ENCODE data around the gene CAD.

CAD gene

GRCh38 chr2:27225526-27225925, 8.4 kb downstream of the CAD start:
- H3K9me3 ChIP-seq (ENCODE audit: control insufficient read depth, low read length): no peaks in the 10 kb centered on the region
- no peak overlapping the region for H3K4me3 ChIP-seq (ENCODE audit: extremely low read depth, insufficient read depth, low read length, poor library complexity, severe bottlenecking)
- H3K27ac ChIP-seq (ENCODE audit: low read depth, low read length, severe bottlenecking): no peak overlapping the region
- peaks cover 84% of the 10 kb centered on the region for H3K36me3 ChIP-seq (ENCODE audit: control insufficient read depth, insufficient read depth, low read length)
- WGBS, 2 experiments (ENCODE audit: insufficient coverage in 2 of 2): 92 to 96% methylated on average over 6 of the region's 9 CpGs
- H3K4me1 ChIP-seq (ENCODE audit: control insufficient read depth, insufficient read depth, low read length, poor library complexity, severe bottlenecking): no peaks in the 10 kb centered on the region

DNA sequence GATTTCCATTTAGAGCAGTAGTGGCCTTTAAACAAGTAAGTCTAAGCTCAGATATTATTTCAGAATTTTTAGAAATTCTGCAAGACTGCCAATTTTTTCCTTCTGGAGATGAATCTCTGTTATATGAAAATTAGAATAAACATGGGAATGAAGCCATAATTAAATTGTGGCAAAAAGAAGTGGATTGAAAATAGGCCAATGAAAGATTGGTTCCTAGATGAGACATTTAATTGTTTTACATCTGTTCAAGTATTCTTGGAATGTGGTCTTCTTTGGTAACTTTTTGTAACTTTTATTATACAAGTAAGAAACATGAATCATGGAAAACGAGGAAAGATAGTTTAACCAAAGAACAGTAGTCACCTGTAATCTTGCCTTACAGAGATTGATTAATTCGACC, 10.3 kb downstream of the CAD start:
- Histone ChIP-seq H3K27ac (ENCODE audit: low read depth, low read length, severe bottlenecking) (no peak overlapping the region), H3K9me3 (ENCODE audit: control insufficient read depth, low read length) (no peaks in the 10 kb centered on the region), H3K36me3 (ENCODE audit: control insufficient read depth, insufficient read depth, low read length) (peaks cover 80% of the 10 kb centered on the region), H3K4me1 (ENCODE audit: control insufficient read depth, insufficient read depth, low read length, poor library complexity, severe bottlenecking) (no peaks in the 10 kb centered on the region), H3K4me3 (ENCODE audit: extremely low read depth, insufficient read depth, low read length, poor library complexity, severe bottlenecking) (no peak overlapping the region)
- WGBS, 2 experiments (ENCODE audit: insufficient coverage in 2 of 2): no CpG with 5 or more reads among the region's 2 CpGs

DNA sequence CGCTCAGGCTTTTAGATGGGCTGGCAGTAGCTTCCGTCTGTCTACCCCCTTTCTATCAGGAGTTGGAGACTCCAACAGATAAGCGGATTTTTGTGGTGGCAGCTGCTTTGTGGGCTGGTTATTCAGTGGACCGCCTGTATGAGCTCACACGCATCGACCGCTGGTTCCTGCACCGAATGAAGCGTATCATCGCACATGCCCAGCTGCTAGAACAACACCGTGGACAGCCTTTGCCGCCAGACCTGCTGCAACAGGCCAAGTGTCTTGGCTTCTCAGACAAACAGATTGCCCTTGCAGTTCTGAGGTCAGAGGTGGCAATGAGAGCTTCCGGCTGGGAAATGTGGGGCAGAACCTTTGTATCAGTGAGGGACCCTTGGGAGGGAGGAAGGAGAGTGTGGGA, 14.8 kb downstream of the CAD start:
- no peak overlapping the region for H3K4me3 ChIP-seq (ENCODE audit: extremely low read depth, insufficient read depth, low read length, poor library complexity, severe bottlenecking)
- WGBS, 2 experiments (ENCODE audit: insufficient coverage in 2 of 2): 97% methylated on average over 12 of the region's 13 CpGs

DNA sequence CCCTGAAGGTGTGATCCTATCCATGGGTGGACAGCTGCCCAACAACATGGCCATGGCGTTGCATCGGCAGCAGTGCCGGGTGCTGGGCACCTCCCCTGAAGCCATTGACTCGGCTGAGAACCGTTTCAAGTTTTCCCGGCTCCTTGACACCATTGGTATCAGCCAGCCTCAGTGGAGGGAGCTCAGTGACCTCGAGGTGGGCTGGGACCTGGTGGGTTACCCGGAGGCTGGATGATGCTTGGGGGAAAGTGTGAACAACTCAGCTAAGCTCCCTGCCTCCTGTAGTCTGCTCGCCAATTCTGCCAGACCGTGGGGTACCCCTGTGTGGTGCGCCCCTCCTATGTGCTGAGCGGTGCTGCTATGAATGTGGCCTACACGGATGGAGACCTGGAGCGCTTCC, 16.2 kb downstream of the CAD start:
- WGBS, 2 experiments (ENCODE audit: insufficient coverage in 2 of 2): 97 to 98% methylated on average over 12 to 14 of the region's 14 CpGs

More for the DNA sequence above, 14.8 kb downstream of the CAD start:
- Histone ChIP-seq H3K4me1 (ENCODE audit: control insufficient read depth, insufficient read depth, low read length, poor library complexity, severe bottlenecking) (no peaks in the 10 kb centered on the region), H3K36me3 (ENCODE audit: control insufficient read depth, insufficient read depth, low read length) (peaks cover 82% of the 10 kb centered on the region), H3K9me3 (ENCODE audit: control insufficient read depth, low read length) (no peaks in the 10 kb centered on the region), H3K27ac (ENCODE audit: low read depth, low read length, severe bottlenecking) (no peak overlapping the region)

DNA sequence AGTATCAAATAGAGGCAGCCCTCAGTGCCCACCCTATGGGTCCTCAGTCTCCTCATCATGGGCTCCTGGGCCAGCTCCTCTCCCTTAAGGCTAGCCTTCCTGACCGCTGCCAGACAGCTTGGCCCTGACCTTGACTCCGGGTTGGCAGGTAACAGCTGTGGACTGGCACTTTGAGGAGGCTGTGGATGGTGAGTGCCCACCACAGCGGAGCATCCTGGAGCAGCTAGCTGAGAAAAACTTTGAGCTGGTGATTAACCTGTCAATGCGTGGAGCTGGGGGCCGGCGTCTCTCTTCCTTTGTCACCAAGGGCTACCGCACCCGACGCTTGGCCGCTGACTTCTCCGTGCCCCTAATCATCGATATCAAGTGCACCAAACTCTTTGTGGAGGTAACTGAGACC, 19.0 kb downstream of the CAD start:
- H3K36me3 ChIP-seq (ENCODE audit: control insufficient read depth, insufficient read depth, low read length): peaks cover 93% of the 10 kb centered on the region
- H3K27ac ChIP-seq (ENCODE audit: low read depth, low read length, severe bottlenecking): no peak overlapping the region
- WGBS, 2 experiments (ENCODE audit: insufficient coverage in 2 of 2): 96 to 100% methylated on average over 9 to 12 of the region's 12 CpGs
- no peaks in the 10 kb centered on the region for H3K4me1 ChIP-seq (ENCODE audit: control insufficient read depth, insufficient read depth, low read length, poor library complexity, severe bottlenecking)
- no peaks in the 10 kb centered on the region for H3K9me3 ChIP-seq (ENCODE audit: control insufficient read depth, low read length)
- no peak overlapping the region for H3K4me3 ChIP-seq (ENCODE audit: extremely low read depth, insufficient read depth, low read length, poor library complexity, severe bottlenecking)

More for the DNA sequence above, 16.2 kb downstream of the CAD start:
- Histone ChIP-seq H3K4me3 (ENCODE audit: extremely low read depth, insufficient read depth, low read length, poor library complexity, severe bottlenecking) (no peak overlapping the region), H3K36me3 (ENCODE audit: control insufficient read depth, insufficient read depth, low read length) (peaks cover 88% of the 10 kb centered on the region), H3K27ac (ENCODE audit: low read depth, low read length, severe bottlenecking) (no peak overlapping the region), H3K4me1 (ENCODE audit: control insufficient read depth, insufficient read depth, low read length, poor library complexity, severe bottlenecking) (no peaks in the 10 kb centered on the region), H3K9me3 (ENCODE audit: control insufficient read depth, low read length) (no peaks in the 10 kb centered on the region)

GRCh38 chr2:27236626-27237025, 19.5 kb downstream of the CAD start:
- 92 to 93% methylated on average over 3 of the region's 3 CpGs for WGBS, 2 experiments (ENCODE audit: insufficient coverage in 2 of 2)
- Histone ChIP-seq H3K36me3 (ENCODE audit: control insufficient read depth, insufficient read depth, low read length) (peaks cover 93% of the 10 kb centered on the region), H3K4me3 (ENCODE audit: extremely low read depth, insufficient read depth, low read length, poor library complexity, severe bottlenecking) (no peak overlapping the region), H3K4me1 (ENCODE audit: control insufficient read depth, insufficient read depth, low read length, poor library complexity, severe bottlenecking) (no peaks in the 10 kb centered on the region), H3K27ac (ENCODE audit: low read depth, low read length, severe bottlenecking) (no peak overlapping the region), H3K9me3 (ENCODE audit: control insufficient read depth, low read length) (no peaks in the 10 kb centered on the region)

- Histone ChIP-seq H3K4me3 (ENCODE audit: extremely low read depth, insufficient read depth, low read length, poor library complexity, severe bottlenecking) (no peak overlapping the region), H3K27ac (ENCODE audit: low read depth, low read length, severe bottlenecking) (no peak overlapping the region), H3K4me1 (ENCODE audit: control insufficient read depth, insufficient read depth, low read length, poor library complexity, severe bottlenecking) (no peaks in the 10 kb centered on the region), H3K9me3 (ENCODE audit: control insufficient read depth, low read length) (no peaks in the 10 kb centered on the region), H3K36me3 (ENCODE audit: control insufficient read depth, insufficient read depth, low read length) (peaks cover 93% of the 10 kb centered on the region)
- 94 to 99% methylated on average over 13 to 15 of the region's 15 CpGs for WGBS, 2 experiments (ENCODE audit: insufficient coverage in 2 of 2)
These were observed 20.3 kb downstream of the CAD start for GRCh38 chr2:27237341-27237945.

DNA sequence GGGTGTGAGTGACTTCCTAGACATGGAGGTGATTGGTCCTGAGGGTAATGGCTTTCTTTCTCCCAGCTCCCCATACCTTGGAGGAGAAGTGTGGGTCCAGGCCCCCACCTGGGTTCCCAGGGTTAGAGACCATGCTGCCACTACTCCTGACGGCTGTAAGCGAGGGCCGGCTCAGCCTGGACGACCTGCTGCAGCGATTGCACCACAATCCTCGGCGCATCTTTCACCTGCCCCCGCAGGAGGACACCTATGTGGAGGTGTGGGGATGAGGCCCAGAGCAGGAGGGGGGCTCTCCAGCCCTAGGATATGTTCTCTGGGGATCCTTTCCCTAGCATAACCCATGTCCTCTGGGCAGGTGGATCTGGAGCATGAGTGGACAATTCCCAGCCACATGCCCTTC, 21.8 kb downstream of the CAD start:
- Histone ChIP-seq H3K4me1 (ENCODE audit: control insufficient read depth, insufficient read depth, low read length, poor library complexity, severe bottlenecking) (no peaks in the 10 kb centered on the region), H3K36me3 (ENCODE audit: control insufficient read depth, insufficient read depth, low read length) (peaks cover 93% of the 10 kb centered on the region), H3K4me3 (ENCODE audit: extremely low read depth, insufficient read depth, low read length, poor library complexity, severe bottlenecking) (no peak overlapping the region), H3K27ac (ENCODE audit: low read depth, low read length, severe bottlenecking) (no peak overlapping the region), H3K9me3 (ENCODE audit: control insufficient read depth, low read length) (no peaks in the 10 kb centered on the region)
- 99 to 100% methylated on average over 3 to 8 of the region's 8 CpGs for WGBS, 2 experiments (ENCODE audit: insufficient coverage in 2 of 2)

DNA sequence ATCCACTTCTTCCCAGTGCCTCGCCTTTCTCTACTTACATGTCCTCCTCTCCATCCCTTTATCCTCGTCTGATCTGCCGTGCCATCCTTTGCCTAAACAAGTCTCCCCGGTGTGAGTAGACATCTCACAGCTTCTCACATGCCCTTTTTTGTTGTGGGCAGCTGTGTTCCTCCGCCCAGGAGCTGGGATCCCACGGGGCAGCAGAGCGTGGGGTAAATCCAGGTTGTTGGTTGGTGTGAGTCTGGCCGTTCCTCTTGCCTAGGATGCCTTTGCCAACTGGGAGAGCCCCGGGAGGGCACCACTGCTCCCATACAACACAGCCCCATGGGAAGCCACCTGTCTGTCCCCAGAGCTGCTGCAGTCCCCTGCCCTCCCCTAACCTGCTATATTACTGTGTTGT, 23.2 kb downstream of the CAD start:
- no peaks in the 10 kb centered on the region for H3K9me3 ChIP-seq (ENCODE audit: control insufficient read depth, low read length)
- no peaks in the 10 kb centered on the region for H3K4me1 ChIP-seq (ENCODE audit: control insufficient read depth, insufficient read depth, low read length, poor library complexity, severe bottlenecking)
- H3K27ac ChIP-seq (ENCODE audit: low read depth, low read length, severe bottlenecking): no peak overlapping the region
- H3K4me3 ChIP-seq (ENCODE audit: extremely low read depth, insufficient read depth, low read length, poor library complexity, severe bottlenecking): no peak overlapping the region
- H3K36me3 ChIP-seq (ENCODE audit: control insufficient read depth, insufficient read depth, low read length): peaks cover 85% of the 10 kb centered on the region
- WGBS, 2 experiments (ENCODE audit: insufficient coverage in 2 of 2): 93 to 100% methylated on average over 3 to 5 of the region's 9 CpGs

- 95 to 96% methylated on average over 20 to 24 of the region's 24 CpGs for WGBS, 2 experiments (ENCODE audit: insufficient coverage in 2 of 2)
- Histone ChIP-seq H3K36me3 (ENCODE audit: control insufficient read depth, insufficient read depth, low read length) (peaks cover 69% of the 10 kb centered on the region), H3K9me3 (ENCODE audit: control insufficient read depth, low read length) (no peaks in the 10 kb centered on the region), H3K4me3 (ENCODE audit: extremely low read depth, insufficient read depth, low read length, poor library complexity, severe bottlenecking) (no peak overlapping the region), H3K27ac (ENCODE audit: low read depth, low read length, severe bottlenecking) (no peak overlapping the region), H3K4me1 (ENCODE audit: control insufficient read depth, insufficient read depth, low read length, poor library complexity, severe bottlenecking) (no peaks in the 10 kb centered on the region)
These were observed 24.8 kb downstream of the CAD start for GRCh38 chr2:27241761-27242613.

DNA sequence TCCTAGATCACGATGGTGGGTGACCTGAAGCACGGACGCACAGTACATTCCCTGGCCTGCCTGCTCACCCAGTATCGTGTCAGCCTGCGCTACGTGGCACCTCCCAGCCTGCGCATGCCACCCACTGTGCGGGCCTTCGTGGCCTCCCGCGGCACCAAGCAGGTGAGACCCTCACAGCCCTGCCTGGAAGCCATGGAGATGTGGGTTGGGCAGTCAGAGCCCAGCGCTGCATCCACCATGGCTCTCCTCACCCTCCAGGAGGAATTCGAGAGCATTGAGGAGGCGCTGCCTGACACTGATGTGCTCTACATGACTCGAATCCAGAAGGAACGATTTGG, 25.4 kb downstream of the CAD start:
- Histone ChIP-seq H3K9me3 (ENCODE audit: control insufficient read depth, low read length) (no peaks in the 10 kb centered on the region), H3K27ac (ENCODE audit: low read depth, low read length, severe bottlenecking) (no peak overlapping the region), H3K4me1 (ENCODE audit: control insufficient read depth, insufficient read depth, low read length, poor library complexity, severe bottlenecking) (no peaks in the 10 kb centered on the region), H3K4me3 (ENCODE audit: extremely low read depth, insufficient read depth, low read length, poor library complexity, severe bottlenecking) (no peak overlapping the region), H3K36me3 (ENCODE audit: control insufficient read depth, insufficient read depth, low read length) (peaks cover 63% of the 10 kb centered on the region)
- WGBS, 2 experiments (ENCODE audit: insufficient coverage in 2 of 2): 95 to 98% methylated on average over 9 to 16 of the region's 16 CpGs
